Panc1 (cell line): ENCODE results near the gene TRAPPC14. TPM values are rescaled to one million over a fixed set of nuclear protein-coding genes. Genes with fewer than 3 reads are reported as not detected.

Source experiments
- ATAC-seq: fragments of 200-7000 bp; cut with Tn5 transposase; 2 replicates; pipeline ENCODE4 v1.9.1; 2020; ENCODE audit warnings: mild to moderate bottlenecking, moderate library complexity
- BruUV-seq: library from RNA; stranded (reverse); fragments of 400-500 nt; replicated peaks from 2 replicates; lab custom pipeline; 2021; lab: Mats Ljungman, UMichigan
- CTCF ChIA-PET: fragments of 300-600 bp; sonication (Branson Sonifier 250); formaldehyde crosslinking; loops from one replicate; lab custom pipeline; 2022; ENCODE audit warnings: antibody characterized with exemption; lab: Charles Lee
- POLR2A ChIA-PET: fragments of 300-600 bp; sonication (Branson Sonifier 250); formaldehyde crosslinking; loops from one replicate; lab custom pipeline; 2022; ENCODE audit warnings: antibody characterized with exemption; lab: Charles Lee
- DNase-seq: peaks from one replicate; pipeline ENCODE4 v3.0.0-alpha.2; 2010; ENCODE audit warnings: low read depth, low spot score
- H3K27ac ChIP-seq: 2 replicates; pipeline ENCODE4 v1.5.1; 2011; ENCODE audit warnings: mild to moderate bottlenecking, low read length, inconsistent platforms
- H3K27me3 ChIP-seq: fragments of 200-500 bp; sonication (Bioruptor generic); 2 replicates; pipeline ENCODE4 v1.6.0; 2014; ENCODE audit warnings: low read length, inconsistent platforms; ENCODE audit not compliant: control insufficient read depth, insufficient read depth
- H3K36me3 ChIP-seq: fragments of 200-500 bp; sonication (Bioruptor generic); 2 replicates; pipeline ENCODE4 v1.5.1; 2014; ENCODE audit warnings: inconsistent platforms, mild to moderate bottlenecking, low read length, moderate library complexity; ENCODE audit not compliant: control insufficient read depth, insufficient read depth
- H3K4me1 ChIP-seq: 2 replicates; pipeline ENCODE4 v1.5.1; 2011; ENCODE audit warnings: inconsistent platforms, mild to moderate bottlenecking, low read length, moderate library complexity; ENCODE audit not compliant: control insufficient read depth, insufficient read depth
- H3K4me3 ChIP-seq, 2 experiments: 2 replicates each; pipeline ENCODE4 v1.5.1; 2011 to 2012; ENCODE audit warnings: low read depth in 2 of 2, low read length in 2 of 2, mild to moderate bottlenecking in 2 of 2, inconsistent platforms in 1 of 2, moderate library complexity in 1 of 2
- H3K9me3 ChIP-seq: fragments of 200-500 bp; sonication (Bioruptor generic); 2 replicates; pipeline ENCODE4 v1.5.1; 2014; ENCODE audit warnings: low read depth, mild to moderate bottlenecking, inconsistent platforms, low read length, moderate library complexity; ENCODE audit not compliant: control insufficient read depth, insufficient read depth
- CTCF ChIP-seq: fragments of 450-650 bp; IDR thresholded peaks from 2 replicates; pipeline ENCODE4 v1.5.1; 2017; ENCODE audit warnings: mild to moderate bottlenecking
- POLR2AphosphoS5 ChIP-seq: IDR thresholded peaks from 2 replicates; pipeline ENCODE4 v1.6.1; 2012; ENCODE audit warnings: mild to moderate bottlenecking, low read depth, low read length, moderate library complexity
- REST ChIP-seq, 2 experiments: IDR thresholded peaks; 2 replicates each; pipeline ENCODE4 v1.6.1; 2011 to 2012; ENCODE audit warnings: low read depth in 2 of 2, control low read depth in 1 of 2, low read length in 1 of 2, mild to moderate bottlenecking in 1 of 2, moderate library complexity in 1 of 2; ENCODE audit not compliant: insufficient read depth in 1 of 2
- SIN3A ChIP-seq: IDR thresholded peaks from 2 replicates; pipeline ENCODE4 v1.6.1; 2012; ENCODE audit warnings: low read depth, mild to moderate bottlenecking, low read length, moderate library complexity, borderline replicate concordance; ENCODE audit not compliant: insufficient read depth
- TCF7L2 ChIP-seq: IDR thresholded peaks from 2 replicates; pipeline ENCODE4 v1.6.1; 2011; ENCODE audit warnings: mild to moderate bottlenecking, low read depth, low read length, inconsistent platforms
- in situ Hi-C: cut with HindIII; loops from 2 replicates; pipeline ENCODE4 v1.10.0; 2016; ENCODE audit warnings: low sequenced_read_pairs, low pct_unique_long_range_greater_than_20kb
- intact Hi-C: fragments of 100-400 bp; cut with micrococcal nuclease; formaldehyde crosslinking; loops from one replicate; pipeline ENCODE4 v1.10.0; 2022; ENCODE audit not compliant: unreplicated experiment
- total RNA-seq: library from RNA; stranded (reverse); gene quantifications from one replicate; pipeline ENCODE4 v1.2.1, GENCODE V29; 2021; ENCODE audit not compliant: unreplicated experiment

The TRAPPC14 gene
- total RNA-seq, 1 experiment from 2014 or later: 33.2 TPM

GRCh38 chr7:100124301-100125230 lies 34.0 kb downstream of the TRAPPC14 start:
- Histone ChIP-seq H3K27me3 (no peaks in the 10 kb centered on the region), H3K4me1 (peaks cover 27% of the 10 kb centered on the region), H3K27ac (no peak overlapping the region), H3K9me3 (no peaks in the 10 kb centered on the region), H3K4me3 (no peak overlapping the region), H3K36me3 (peaks cover 2% of the 10 kb centered on the region; the same call in 1 of the 2 replicates)
- ATAC-seq (no peak), DNase-seq (no peak)
- POLR2A ChIA-PET: interaction anchor here (0.6 to 1.0 kb wide), 5 partner anchors 24 to 108 kb away, joined by 3 to 11 read pairs (median 4); no protein-coding TSS in a partner anchor
- intact Hi-C loops: no loop called here
- BruUV-seq: TSS peak; percentile 57
- in situ Hi-C loops: no loop called here
- TF ChIP-seq REST (IDR thresholded peaks at IDR 0.05; ENCODE audit: insufficient read depth in 1 of 2, low read depth in 2 of 2, low read length in 1 of 2) (no peak), SIN3A (no peak), POLR2AphosphoS5 (no peak), CTCF (no peak), TCF7L2 (no peak)
- CTCF ChIA-PET: interaction anchor here (0.5 to 1.2 kb wide), 2 partner anchors 23 to 93 kb away, joined by 3 to 5 read pairs; no protein-coding TSS in a partner anchor

DNA sequence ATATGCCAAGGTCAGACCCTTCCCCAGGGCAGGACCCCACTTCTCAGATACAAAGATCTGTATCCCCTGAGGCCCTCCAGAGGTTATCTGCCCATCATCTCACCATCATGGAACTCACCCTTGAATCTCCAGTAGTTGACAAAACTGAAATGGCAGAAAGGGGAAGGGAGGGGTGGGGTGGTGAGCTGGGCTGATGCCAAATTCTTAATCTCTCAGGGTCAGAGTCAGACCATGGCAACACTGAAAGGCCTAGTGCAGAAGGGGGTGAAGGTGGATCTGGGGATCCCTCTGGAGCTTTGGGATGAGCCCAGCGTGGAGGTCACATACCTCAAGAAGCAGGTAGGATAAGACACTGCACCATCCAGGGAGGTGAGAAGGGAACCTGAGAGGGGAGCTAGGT lies 36.0 kb downstream of the TRAPPC14 start:
- BruUV-seq: no TSS peak
- in situ Hi-C loops: no loop called here
- Histone ChIP-seq H3K4me1 (peaks cover 22% of the 10 kb centered on the region), H3K4me3 (no peak overlapping the region; a peak in 1 of 4 replicates), H3K9me3 (no peaks in the 10 kb centered on the region), H3K27ac (no peak overlapping the region), H3K27me3 (no peaks in the 10 kb centered on the region), H3K36me3 (peaks cover 2% of the 10 kb centered on the region; the same call in 1 of the 2 replicates)
- POLR2A ChIA-PET: interaction anchor here (0.5 to 0.8 kb wide), 2 partner anchors 20 to 104 kb away, joined by 3 read pairs; no protein-coding TSS in a partner anchor
- DNase-seq: no peak
- intact Hi-C loops: no loop called here
- ATAC-seq: no peak
- CTCF ChIA-PET: interaction anchor here (0.6 kb wide), 1 partner anchor 8 kb away, joined by 13 read pairs; no protein-coding TSS in a partner anchor
- TF ChIP-seq TCF7L2 (no peak), SIN3A (no peak), CTCF (no peak), REST (IDR thresholded peaks at IDR 0.05; ENCODE audit: insufficient read depth in 1 of 2, low read depth in 2 of 2, low read length in 1 of 2) (no peak), POLR2AphosphoS5 (no peak)
